GM12801 (cell line): ENCODE measurements around the gene CNN3.

Experiments used
- TF ChIP-seq, protein P1 (sequence below): IDR thresholded peaks from one replicate; pipeline ENCODE4 v1.5.1; 2011; ENCODE audit warnings: control low read depth; ENCODE audit not compliant: insufficient read length; ENCODE audit errors: extremely low read depth

CNN3 gene

DNA sequence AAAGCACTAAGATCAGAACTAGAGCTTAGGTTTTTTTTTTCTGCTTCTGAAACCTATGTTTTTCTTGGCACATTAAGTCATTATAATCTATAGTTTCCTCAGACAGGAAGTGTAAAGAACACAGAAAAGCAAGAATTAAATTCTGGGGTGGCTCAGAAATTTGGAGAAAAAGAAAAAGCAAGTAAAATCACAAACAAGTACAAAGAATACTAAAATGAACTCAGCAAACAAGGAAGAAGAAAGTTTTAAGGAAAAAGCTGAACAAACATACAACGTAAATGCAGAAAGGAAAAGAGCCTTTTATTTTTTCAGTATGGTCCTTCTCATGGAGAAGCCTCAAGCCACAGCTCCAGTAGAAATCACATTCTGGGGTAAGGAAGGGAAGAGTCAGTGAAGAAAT lies 8.6 kb upstream of the CNN3 start:
- TF ChIP-seq, protein P1, sequence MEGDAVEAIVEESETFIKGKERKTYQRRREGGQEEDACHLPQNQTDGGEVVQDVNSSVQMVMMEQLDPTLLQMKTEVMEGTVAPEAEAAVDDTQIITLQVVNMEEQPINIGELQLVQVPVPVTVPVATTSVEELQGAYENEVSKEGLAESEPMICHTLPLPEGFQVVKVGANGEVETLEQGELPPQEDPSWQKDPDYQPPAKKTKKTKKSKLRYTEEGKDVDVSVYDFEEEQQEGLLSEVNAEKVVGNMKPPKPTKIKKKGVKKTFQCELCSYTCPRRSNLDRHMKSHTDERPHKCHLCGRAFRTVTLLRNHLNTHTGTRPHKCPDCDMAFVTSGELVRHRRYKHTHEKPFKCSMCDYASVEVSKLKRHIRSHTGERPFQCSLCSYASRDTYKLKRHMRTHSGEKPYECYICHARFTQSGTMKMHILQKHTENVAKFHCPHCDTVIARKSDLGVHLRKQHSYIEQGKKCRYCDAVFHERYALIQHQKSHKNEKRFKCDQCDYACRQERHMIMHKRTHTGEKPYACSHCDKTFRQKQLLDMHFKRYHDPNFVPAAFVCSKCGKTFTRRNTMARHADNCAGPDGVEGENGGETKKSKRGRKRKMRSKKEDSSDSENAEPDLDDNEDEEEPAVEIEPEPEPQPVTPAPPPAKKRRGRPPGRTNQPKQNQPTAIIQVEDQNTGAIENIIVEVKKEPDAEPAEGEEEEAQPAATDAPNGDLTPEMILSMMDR = no peak

DNA sequence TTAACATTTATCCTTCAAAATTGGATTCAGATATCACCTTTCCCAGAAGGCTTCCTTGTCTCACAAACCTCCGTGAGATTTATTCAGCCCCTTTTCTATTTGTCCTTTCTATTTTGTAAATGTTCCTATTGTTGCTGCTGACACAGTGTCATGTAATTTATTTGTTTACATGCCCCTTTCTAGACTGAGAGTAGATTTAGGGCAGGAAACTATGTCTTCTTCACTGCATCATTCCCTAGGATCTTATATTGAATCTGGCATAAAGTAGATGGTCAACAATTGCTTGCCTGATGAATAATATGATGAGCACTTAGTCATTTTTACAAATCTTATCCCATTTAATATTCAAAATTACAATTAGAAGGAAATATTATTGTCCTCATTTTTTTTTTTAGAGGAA lies 8.1 kb upstream of the CNN3 start:
- TF ChIP-seq, protein P1 = no peak

DNA sequence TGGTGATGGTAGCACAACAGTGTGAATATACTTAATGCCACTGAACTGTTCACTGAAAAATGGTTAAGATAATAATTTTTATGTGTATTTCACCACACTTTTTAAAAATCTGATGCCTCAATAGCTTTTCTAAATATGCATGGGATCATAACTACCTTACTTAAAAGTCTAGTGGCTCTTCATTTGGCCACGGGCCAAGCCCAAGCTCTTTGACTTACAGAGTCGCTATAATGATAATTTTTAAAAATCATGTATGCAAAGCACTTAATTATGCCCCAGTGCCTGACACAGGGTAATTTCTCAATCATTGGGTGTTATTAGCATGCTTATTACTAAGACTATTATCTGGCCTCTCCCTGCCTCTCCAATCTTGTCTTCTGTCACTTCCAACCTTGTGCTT lies 7.6 kb upstream of the CNN3 start:
- TF ChIP-seq, protein P1 = no peak

DNA sequence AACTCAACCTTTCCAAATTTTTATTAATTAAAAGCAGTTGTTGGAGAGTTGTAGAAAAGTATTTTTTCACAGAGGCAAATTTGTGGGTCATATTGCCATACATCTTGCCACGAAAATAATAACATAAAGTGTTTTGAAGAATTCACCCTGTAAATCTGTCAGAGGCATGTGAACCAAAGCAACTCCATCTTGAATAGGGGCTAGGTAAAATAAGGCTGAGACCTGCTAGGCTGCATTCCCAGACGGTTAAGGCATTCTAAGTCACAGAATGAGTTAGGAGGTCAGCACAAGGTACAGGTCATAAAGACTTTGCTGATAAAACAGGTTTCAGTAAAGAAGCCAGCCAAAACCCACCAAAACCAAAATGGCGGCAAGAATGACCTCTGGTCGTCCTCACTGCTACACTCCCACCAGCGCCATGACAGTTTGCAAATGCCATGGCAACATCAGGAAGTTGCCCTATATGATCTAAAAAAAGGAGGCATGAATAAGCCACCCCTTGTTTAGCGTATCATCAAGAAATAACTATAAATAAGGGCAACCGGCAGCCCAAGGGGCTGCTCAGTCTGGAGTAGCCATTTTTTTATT lies 4.4 kb upstream of the CNN3 start:
- TF ChIP-seq, protein P1 = no peak

DNA sequence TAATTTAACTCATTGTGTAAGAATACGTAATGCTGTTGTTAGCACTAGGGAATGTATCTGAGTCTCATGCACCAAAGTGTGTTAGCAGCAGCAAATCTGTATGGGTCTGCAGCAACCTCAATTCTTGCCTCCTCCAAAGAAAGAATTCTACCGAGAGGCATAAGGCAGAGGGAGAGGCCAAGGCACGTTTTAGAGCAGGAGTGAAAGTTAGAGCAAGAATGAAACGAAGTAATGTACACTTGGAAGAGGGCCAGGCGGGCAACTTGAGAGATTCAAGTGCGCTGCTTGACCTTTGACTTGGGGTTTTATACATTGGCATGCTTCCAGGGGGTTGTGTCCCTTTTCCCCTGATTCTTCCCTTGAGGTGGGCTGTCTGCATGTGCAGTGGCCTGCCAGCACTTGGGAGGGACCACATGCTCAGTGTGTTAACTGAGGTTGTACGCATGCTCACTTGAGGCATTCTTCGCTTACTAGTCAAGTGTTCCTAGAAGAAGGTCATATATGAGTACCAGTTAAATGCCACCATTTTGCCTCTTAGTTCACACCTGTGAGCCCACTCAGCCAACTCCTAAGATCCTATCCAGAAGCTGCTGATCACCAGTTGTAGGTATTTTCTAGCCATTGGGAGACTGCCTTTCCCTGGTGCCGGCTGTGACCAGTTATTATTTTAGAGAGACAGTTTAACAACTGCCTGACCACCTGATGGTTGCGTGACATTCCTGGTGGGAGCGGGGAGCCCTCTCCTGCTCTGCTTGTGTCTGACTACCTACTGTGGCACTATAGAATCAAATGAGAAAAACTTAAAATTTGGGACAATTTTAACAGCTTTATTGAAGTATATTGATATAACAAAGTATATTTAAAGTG lies 2.7 kb upstream of the CNN3 start:
- TF ChIP-seq, protein P1 = no peak

DNA sequence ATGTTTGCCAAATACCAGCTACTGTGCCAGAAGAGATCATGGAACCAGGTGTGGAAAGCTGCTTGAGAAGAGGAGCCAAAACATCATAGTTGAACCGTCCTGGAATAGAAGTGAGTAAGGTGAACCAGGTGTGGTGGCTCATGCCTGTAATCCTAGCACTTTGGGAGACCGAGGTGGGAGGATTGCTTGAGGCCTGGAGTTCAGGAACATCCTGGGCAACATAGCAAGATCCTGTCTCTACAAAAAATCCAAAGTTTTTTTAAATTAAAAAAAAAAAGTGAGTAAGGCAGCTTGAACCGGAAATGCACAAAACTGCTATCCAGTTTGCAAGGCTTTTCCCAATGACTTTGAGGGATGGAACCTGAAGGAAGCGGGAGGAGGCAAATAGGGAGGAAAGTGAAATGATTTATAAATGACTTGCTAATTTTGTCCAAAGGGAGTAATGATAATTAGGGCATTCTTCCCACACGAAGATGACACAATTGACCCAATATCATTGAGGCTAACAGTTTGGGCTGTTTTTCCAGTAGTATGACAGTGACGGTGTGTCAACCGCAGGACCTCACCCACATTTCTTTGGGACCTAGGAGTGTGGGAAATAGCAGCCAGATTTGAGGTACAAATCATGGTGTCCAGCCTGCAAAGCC lies 1.5 kb upstream of the CNN3 start:
- TF ChIP-seq, protein P1 = no peak

DNA sequence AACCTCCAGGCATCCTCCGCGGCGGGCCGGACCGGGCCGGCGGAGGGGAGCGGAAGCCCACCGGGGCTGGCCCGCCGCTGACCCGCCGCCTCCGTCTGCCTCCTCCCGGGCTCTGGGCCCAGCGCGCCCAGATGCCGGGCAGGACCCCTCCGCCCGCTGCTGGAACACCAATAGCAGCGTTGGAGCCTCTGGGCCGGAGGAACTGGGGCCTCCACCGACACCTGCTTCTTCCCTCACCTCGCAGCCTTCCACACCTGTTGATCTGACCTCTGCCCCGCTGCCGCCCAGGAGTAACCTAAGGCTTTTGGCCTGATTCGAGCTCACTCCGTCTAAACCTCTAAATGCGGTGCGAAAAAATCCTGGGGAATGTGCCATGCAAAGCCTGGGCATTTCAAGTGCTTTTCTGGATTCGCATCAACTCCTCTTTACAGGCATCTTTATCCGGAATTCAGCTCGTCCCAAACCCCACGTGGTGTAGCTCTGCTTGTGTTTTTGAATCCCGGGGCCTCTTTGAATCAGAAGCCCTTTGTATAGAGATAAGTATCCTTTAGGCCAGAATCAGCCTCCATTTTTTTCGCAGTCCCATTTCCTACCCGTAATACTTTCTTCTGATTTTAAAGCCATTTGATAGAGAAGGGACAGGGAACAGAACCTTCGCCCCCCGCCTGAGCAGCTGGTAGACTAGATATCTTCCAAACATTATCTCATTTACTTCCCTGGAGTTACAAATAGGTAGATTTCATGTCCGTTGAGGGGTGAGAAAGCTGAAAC lies 680 bp upstream of the CNN3 start:
- TF ChIP-seq, protein P1 = no peak
